HG02943 (cell line): ENCODE results near the gene FSTL5.

Experiments used
- ATAC-seq: cut with Tn5 transposase; IDR thresholded peaks from one replicate; pipeline ENCODE4 v1.9.1; 2021; ENCODE audit warnings: mild to moderate bottlenecking, low read depth, moderate library complexity; ENCODE audit not compliant: unreplicated experiment

The FSTL5 gene

DNA sequence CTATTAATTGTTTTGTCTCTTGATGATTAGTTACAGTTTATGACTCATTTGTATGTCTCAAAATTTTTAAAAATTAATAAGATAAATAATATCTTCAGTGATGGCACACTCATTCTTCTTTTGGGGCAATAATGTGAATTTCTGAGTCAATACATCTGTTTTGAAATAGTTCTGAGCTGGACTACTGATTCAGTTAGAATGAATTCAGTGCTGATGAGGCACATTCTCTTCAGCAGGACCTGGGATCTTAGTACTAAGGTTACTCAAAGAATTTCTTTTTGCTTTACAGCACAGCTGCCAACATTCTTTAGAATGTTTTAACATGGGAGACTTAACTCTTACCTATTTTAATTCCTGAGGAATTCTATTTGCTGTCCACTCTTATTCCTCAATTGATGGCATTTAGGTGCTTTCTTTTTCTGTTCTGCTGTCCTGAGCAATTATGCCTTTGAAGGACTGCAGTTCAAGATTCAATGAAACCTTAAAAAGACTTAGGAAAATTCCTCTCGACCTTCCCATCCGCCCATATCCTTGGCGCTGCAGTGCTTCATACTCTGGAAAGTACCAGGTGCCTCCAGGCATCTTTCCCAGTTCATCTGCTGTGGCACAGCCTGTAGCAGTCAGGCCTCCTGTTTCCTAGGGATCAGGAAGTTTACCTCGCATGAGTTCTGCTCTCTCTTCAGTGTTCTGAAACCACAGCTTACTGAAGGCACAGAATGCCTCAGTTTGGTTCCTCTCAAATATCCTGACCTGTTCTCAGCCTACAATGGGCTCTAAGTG lies 213.7 kb downstream of the FSTL5 start:
- ATAC-seq = no peak

DNA sequence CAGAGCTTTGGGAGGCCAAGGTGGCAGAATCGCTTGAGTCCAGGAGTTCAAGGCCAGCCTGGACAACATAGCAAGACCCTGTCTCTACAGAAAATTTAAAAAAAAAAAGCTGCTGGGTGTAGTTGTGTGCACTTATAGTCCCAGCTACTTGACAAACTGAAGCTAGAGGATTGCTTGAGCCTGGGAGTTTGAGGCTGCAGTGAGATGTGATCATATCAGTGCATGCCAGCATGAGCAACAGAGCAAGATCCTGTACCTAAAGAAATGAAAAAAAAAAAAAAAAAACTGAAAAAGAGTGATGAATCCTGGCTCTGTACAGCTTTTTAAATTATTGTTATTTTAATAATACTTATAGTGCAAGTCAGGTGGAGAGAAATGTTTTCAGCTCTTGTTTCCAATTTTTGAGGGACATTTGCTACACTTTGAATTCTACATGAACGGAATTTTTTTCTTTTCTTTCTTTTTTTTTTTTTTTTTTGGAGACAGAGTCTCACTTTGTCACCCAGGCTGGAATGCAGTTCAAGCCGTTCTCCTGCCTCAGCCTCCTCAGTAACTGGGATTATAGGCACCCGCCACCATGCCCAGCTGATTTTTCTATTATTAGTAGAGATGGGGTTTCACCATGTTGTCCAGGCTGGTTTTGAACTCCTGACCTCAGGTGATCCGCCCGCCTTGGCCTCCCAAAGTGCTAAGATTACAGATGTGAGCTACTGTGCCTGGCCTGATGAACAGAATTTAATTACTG lies 215.6 kb downstream of the FSTL5 start:
- no peak for ATAC-seq

DNA sequence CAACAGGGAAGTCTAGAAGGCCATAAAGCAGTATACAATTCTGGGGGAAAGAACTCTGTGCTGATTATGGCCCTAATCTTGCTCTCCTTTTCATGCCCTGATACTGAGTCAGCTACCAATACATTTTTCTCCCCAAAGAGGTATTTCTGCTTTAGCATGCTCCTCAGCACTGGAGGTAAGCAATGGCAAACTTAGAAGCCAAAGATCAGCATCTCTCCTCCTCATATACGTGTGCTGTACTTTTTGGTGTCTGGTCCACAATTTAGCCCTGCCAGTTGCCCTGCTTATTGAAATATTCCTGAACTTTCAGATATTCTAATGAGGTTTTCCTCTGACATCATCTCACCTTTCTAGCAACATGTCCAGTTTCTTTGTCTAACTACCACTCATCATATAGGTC lies 226.2 kb downstream of the FSTL5 start:
- no peak for ATAC-seq

DNA sequence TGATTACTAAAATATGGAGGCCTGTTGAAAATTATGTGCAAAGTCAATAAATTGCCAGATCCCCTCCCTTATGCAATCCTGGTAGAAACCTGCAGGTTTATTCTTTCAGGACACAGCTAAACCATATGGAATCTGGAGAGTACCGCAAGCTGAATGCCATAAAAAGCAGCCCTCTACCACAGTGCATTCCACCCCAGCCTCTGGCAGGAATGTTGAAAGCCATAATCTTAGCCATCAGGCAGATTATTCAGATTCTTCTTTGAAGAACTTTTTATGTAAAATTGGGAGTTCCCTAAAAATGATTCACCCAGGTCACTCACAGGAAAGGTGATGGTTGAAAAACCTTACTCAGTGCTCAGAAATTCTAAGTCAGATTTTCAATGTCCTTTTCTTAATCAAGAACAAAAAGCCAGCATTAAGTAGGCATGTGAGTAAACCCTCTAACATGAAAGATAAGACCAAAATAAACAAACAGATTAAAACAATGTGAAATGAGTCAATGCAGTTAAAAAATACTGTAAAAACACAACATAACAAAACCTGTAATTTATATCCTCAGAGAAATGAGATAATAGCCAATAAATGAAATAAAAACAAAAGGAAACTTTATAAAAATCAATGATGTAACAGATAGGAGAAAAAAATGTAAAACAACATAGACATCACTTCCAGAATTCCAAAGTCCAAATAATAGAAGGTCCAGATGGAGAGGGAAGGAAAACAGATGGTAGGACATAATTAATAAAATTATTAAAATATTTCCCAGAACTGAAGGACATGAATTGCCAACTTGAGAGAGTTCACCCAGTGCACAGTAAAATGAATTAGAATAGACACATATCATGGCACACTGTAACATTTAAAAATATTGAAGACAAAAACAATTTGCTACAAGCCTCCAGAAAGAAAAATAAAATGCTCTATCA lies 226.9 kb downstream of the FSTL5 start:
- no peak for ATAC-seq

DNA sequence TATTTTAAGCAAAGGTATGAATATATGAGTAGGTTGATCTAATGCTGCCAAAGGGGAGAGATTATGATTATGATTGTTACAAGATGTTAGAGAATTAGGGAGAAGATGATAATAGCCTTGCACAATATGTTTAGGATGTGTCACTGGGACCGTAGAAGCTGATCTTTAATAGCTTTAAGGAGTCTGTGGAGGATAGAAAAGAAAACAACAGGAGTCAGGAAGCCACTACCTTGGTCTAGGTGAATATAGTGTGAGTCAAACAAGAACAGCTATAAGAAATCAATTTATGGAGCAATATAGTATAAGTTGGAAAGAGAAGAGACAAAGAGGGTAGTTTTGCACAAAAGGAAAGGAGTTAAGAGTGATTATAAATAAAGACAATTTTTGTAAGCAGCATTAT lies 232.7 kb downstream of the FSTL5 start:
- ATAC-seq = no peak

DNA sequence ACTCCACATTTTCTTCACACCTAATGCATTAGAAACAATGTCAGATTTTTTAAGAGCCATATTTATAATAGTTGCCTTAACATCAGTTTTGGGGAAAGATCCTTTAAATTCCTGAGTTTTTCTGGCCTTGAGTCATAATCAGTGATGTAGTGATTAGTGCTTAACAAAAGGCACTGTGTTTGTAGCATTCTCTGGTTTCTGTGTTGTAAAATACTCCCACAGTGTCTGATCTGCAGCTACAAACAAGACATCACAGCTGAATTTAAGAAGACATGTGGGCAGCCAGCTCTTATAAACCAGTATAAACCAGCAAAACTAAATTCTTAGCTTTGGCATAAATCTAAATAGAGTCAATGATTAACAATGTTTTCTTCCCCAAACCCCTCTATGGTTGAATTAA lies 233.8 kb downstream of the FSTL5 start:
- ATAC-seq = no peak

DNA sequence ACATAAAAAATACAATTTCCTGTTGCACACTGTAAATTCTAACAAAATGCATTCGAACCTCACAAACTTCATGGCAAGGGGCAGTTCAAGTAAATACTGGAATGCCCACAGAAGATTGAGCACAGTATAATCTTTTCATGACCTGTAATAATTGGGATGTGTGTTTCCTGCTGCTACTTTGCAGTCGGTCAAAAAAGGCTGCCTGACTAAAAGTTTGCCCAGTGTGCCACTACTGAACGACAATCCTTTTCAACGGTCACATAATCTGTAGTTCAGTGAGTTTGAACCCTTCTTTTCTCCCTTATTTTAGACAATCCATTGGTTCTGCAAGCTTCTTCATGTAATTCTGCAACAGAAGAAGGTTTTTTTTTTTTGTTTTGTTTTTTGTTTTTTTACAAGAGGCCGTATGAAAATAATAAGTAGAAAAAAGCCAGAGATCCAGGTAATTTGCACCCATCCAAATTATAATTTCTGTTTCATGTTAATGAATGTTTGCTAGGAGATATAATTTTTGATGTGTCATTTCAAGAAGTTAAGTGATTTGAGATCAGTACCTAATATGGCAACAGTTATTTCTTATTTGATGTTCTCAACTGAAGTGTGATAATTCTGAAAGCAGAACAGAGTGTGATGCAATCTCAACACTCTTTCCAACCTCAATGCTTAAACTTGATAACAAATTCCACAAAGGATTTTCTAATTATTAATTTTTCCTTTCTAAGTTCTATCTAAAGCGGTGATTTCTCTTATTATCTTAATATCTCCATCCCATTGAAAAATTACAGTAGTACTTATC lies 237.6 kb downstream of the FSTL5 start:
- no peak for ATAC-seq

DNA sequence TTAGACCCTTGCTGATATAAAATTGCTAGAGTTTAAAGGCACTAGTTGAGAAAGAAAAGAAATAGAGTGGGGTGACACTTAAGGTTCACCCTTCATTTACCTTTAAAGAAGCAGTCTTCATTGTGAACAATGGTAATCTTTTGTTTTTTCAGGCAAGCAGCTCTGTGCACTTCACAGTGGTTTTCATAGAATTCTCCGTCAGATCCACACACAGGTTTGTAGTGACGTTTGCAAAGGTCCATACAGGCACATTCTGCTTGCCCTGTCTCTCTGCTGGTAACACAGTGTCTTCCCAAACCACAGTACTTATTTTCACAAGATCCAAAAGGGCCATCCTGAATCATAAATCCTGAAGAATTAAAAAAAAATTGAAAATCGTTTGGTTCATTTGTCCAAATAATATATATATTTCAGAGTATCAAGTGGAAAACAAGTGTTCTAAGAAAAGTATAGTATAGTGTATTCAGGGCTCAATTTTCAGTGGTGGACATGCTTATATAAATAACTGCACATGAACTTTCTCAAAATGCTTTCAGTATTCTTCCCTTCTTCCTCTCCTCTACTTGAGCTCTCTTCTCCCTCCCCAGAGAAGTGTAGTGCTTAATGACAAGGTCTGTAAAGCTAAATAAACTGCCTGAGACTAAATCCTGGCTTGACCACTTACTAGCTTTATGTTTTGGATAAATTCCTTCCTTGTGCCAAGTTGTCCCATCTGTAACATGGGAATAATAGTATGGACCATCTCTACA lies 243.3 kb downstream of the FSTL5 start:
- no peak for ATAC-seq

DNA sequence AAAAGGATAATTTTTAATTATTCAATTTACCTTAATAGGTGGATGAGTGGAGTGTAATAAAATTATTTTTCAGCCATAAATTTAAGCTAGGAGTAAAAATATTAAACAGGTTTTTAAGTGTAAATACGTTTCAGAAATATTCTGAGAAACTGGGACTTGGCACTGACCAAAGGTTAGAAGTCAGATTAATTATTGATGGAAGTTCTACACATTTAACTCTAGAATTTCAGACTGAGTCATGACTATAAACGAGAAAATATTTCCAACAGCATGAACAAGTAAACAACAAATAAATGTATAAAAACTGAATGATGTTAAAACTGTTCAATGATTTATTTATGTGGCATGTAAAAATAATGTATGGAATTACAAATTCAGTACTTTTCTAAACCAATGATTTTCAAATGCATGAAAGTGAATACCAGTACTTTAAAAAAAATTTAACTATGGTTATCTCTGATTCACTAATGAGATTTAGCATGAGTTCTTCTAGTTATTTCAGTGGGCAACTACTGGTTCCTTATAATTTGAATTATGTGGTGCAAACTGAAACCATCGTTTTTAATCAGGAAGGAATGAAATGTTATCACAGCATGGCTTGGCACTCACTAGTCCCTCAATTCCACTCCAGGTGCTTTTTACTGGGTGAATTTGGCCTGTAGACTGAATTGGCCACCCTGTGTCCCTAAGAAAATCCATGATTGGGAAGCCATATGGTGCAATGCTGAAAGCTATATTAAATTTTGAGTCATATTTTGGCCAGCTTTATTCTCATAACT lies 244.2 kb downstream of the FSTL5 start:
- no peak for ATAC-seq

DNA sequence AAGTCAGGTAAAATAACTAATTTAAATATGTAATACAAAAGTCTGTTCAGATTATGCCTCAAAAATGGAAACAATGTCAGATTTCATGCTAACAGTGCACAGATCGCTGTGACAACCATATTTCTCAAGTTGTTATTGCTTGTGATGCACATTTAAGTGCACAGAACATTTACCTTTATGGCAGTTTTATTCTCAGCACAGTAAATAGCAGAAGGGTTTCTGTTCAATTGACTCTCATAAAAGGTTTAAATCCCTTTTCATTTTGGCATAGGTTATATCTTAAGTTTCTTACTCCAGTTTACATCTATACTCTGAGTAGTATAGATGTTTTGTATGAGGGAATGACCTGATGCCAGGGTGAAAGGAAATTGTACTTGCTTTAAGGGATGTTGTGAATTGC lies 247.8 kb downstream of the FSTL5 start:
- ATAC-seq = no peak

DNA sequence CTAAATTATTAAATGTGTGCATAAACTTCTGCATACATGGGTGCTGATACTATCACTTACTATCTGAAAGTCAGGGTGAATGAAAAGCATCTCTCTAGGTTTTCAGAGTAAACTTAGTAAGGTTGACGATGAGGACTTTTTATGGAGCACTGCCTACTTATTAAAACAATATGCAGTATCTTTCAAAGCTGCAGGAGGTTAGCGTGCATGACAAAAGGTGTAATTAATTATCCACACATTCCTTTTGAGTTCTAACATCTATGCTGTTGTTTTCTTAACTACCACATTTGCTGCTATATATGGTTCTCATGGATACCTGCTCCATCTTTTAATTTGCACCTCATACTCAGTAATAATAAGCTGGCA lies 256.2 kb downstream of the FSTL5 start:
- ATAC-seq = no peak

DNA sequence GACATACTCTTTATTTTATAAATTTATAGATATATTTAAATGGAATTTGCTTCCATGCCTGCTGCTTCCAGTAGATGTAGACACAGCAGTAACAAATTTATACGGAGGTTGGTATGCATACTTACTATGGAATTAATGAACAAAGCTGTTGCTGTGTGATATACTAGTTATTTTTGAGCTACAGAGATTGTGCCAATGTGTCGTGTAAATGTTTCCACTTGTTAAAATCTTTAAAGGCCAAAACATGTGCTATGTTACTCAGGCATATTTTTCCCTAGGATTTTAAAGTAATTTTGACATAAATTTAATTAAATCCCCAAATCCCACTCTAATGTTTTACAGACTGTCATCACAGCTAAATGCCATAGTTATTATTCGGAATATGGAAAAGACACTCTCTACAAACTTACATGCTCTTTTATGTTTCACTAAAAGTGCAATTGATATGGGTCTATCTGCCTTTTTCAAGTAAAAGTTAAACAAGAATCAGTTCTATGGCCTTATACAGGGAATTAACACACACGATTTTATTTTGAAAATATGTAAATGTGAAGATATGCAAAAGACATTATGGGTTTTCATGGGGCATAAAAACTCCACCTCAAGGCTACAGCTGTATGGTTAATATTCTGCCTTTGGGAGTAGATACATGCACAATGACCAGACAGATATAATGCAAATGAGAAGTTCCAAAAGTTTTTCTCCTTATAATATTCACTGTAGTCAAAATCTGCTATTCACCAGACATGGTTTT lies 256.8 kb downstream of the FSTL5 start:
- ATAC-seq = no peak

DNA sequence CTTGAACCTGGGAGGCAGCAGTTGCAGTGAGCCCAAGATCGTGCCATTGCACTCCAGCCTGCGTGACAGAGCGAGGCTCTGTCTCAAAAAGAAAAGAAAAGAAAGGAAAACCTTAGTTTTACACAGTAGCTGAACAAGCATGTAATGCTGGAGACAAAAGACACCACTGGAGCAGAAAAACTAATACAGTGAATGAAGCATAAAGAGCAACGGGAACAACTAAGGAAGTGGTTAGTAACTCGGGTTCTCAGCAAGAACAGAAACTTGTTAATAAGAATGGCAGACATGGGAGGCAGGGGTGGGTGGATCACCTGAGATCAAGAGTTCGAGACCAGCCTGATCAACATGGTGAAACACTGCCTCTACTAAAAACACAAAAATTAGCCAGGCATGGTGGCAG lies 263.7 kb downstream of the FSTL5 start:
- no peak for ATAC-seq

DNA sequence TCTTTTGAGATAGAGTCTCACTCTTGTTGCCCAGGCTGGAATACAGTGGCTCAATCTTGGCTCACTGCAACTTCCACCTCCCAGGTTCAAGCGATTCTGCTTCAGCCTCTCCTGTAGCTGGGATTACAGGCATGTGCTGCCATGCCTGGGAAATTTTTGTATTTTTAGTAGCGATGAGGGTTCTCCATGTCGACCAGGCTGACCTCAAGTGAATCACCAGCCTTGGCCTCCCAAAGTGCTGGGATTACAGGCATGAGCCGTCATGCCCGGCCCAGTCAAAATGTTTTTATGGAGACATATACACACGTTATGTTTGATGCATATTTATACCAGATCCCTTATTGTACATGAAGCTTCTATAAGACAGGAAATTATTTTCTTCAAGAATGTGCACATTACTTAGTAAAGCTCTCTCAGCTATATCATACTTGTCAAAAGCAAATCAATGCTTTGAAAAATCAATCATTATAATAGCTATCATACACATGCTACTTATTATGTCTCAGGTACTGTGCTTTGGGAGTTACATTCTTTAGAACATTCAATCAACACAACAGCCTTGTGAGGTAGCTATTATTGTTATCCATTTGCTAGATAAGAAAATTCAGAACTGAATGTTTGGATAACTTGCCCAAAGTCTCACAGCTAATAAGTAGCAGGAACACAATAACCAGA lies 269.2 kb downstream of the FSTL5 start:
- no peak for ATAC-seq

DNA sequence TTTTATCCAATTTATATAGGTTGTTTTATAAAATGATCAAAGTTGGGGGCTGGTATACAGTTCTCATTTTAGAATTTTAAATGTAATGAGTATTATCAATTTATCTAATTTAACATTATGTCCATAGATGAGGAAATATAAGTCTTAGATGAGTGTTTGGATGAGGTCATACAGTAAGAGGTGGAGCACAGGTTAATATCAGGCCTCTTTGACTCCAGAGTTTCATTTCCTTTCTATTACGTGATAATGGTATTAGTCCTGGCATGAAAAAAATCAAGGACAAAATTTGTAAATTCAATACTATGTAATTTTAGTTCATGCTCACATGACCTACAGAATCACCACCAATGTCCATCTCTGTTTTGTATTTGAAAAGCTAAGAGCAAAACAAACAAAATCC lies 269.8 kb downstream of the FSTL5 start:
- no peak for ATAC-seq

DNA sequence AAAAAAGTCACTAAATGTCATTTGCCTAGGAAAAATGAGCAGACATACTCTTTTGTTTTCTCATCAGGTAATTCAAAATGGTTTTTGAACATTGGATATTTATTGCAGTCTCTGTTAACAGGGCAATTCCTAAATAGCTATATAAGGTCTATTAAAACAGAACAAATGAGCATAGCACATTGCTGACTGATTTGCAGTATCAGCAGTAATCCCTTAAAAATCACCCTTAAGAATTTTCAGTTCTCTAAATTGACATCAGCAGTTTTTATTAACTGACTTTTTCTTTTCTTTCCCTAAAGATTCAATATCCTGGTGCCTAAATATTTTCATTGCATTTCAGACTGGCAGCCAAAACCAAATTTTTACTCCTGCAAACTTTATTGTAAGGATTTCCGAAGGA lies 270.2 kb downstream of the FSTL5 start:
- no peak for ATAC-seq

DNA sequence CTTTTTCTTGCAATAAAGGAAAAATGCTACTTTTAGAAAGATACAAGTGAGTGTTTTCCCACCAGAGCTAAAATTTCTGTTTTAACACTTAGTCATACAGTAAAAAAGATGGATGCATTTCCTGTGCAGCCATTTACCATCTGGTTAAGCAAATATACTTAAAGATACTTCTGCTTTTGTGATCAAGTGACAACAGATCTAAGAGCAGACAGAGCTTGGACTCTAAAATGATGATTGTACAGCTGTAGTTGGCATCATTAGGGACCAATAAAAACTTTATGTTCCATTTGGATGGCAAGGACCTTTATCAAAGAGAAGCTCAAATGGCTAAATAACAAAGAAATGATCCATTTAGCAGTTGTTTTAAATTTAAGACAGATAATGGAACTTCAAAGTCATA lies 270.8 kb downstream of the FSTL5 start:
- ATAC-seq = no peak

DNA sequence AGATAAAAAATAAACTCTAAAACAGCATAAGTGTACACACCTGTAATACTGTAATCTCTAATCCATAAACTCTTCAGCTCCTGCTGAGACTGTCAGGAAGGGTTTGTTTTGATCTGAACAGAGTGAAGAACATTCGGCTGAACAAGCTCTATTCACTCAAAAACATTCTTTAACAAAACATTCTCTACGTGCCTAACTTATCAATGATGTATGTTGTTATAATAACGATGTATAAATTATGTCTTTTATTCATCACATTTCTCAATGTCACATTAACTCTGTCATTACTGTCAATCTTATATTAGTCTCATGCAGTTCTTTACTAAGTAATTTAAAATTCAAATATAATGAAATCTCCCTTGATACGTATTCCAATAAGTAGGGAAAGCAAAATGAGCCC lies 280.6 kb downstream of the FSTL5 start:
- ATAC-seq = no peak
